GM10266 (cell line): ENCODE results near the gene TRMT5.

Source experiments
- DNase-seq: peaks from one replicate; pipeline ENCODE4 v3.0.0; 2012; ENCODE audit errors: extremely low spot score
- TF ChIP-seq, protein P1 (sequence below): IDR thresholded peaks from 2 replicates; pipeline ENCODE4 v1.5.1; 2012; ENCODE audit warnings: mild to moderate bottlenecking, low read depth; ENCODE audit not compliant: control insufficient read depth, insufficient read depth; ENCODE audit errors: missing control alignments

The TRMT5 gene

DNA sequence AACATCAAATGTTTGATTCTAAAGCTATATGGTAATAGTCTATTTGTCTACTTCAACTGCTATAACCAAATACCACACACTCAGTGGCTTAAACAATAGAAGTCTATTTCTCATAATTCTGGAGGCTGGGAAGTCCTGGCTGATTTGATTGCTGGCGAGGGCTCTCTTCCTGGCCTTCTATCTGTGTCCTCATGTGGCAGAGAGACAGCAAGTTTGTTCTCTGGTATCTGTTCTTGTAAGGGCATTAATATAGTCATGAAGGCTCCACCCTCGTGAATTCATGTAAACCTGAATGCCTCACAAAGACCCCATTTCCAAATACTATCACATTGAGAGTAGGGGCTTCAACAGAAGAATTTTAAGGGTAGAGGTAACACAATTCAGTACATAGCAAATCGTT lies 34.1 kb downstream of the TRMT5 start:
- DNase-seq, result no peak
- TF ChIP-seq, protein P1, sequence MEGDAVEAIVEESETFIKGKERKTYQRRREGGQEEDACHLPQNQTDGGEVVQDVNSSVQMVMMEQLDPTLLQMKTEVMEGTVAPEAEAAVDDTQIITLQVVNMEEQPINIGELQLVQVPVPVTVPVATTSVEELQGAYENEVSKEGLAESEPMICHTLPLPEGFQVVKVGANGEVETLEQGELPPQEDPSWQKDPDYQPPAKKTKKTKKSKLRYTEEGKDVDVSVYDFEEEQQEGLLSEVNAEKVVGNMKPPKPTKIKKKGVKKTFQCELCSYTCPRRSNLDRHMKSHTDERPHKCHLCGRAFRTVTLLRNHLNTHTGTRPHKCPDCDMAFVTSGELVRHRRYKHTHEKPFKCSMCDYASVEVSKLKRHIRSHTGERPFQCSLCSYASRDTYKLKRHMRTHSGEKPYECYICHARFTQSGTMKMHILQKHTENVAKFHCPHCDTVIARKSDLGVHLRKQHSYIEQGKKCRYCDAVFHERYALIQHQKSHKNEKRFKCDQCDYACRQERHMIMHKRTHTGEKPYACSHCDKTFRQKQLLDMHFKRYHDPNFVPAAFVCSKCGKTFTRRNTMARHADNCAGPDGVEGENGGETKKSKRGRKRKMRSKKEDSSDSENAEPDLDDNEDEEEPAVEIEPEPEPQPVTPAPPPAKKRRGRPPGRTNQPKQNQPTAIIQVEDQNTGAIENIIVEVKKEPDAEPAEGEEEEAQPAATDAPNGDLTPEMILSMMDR, result no peak

DNA sequence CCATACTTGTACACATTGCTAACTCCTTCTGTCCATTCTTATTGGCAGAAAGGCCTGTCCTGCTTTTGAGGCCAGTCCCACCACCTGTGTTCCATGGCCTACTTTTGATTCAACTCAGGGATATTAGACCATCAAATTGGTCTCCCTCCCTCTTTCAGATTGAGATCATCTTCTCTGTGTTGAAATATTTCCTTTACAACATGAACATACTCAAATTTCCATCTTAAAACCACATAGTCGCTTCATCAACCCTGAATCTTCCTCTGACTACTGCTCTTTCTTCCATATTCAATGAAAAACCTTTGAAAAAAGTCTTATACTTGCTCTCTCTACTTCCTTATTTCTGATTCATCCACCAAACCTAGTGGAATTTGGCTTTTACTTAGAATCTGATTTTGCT lies 34.9 kb downstream of the TRMT5 start:
- TF ChIP-seq, protein P1, result no peak
- no peak for DNase-seq

DNA sequence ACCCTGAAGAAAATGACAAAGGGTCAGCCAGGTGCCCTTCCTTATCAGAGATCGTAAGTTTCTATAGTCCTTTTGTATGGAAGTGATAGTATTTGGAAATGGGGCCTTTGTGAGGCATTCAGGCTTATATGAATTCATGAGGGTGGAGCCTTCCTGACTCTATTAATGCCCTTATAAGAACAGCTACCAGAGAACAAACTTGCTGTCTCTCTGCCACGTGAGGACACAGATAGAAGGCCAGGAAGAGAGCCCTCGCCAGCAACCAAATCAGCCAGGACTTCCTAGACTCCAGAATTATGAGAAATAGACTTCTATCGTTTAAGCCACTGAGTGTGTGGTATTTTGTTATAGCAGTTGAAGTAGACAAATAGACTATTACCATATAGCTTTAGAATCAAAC lies 36.7 kb downstream of the TRMT5 start:
- TF ChIP-seq, protein P1, result no peak

DNA sequence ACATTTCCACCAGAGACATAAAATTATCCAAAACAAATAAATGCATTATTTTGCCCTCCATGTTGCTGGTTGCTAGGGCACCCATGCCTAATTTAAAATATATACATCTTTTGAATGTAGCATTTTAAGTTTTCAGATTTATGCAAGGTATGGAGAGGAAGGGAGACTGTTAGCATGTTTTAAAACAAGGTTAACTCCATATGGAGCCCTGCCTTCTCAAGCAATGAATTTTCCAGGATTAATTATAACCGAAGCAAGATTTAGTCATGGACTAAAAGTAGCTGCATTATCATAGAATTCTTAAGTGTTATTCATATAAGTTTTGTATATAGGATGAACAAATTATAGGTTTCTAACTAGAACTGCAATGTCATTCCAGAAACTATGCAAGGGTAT lies 37.2 kb downstream of the TRMT5 start:
- no peak for DNase-seq
- TF ChIP-seq, protein P1, result no peak

More for the DNA sequence above, 36.7 kb downstream of the TRMT5 start:
- no peak for DNase-seq

DNA sequence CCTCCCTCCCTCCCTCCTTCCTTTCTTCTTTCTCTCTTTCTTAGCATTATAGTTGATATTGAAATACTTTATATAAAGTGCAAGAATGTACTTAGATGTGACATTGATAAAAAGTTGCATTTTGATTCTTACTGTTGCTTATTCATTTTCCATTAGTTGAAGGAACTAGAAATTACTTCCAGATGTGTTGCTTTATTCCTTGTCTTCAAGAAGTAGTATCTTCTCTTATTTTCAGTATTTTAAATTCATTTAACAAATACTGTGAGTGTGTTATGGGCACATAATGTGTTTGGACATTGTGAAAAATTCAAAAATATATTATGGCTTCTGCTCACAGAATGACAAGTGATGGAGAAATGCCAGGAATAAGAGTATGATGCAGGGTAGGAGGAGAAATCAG lies 45.6 kb downstream of the TRMT5 start:
- TF ChIP-seq, protein P1, result no peak
- no peak for DNase-seq

DNA sequence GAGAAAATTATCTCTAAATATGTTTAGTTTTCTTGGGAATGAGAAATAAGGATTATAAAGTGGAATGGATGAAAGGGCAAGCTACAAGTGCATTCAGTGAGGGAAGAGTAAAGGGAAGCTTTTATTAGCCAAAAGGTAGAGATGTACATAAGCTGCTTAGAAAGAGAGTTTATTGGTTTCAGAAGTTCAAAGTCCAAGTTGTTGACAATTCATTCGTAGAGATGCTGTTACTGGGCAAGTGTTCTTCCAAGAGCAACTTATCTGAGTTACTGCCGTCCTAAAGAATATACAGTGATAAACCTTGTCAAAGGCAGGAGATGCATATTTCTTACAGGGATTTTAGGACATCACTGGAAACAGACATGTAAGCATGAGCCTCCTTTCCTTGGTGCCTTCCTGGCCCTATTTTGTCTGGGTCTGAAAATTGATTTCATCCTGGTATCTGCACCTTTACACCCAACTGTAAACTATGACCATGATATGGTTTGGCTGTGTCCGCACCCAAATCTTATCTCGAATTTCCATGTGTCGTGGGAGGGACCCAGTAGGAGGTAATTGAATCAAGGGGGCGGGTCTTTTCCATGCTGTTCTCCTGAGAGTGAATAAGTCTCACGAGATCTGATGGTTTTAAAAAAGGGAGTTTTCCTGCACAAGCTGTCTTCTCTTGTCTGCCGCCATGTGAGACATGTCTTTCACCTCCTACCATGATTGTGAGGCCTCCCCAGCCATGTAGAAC lies 46.8 kb downstream of the TRMT5 start:
- TF ChIP-seq, protein P1, result no peak
- no peak for DNase-seq

DNA sequence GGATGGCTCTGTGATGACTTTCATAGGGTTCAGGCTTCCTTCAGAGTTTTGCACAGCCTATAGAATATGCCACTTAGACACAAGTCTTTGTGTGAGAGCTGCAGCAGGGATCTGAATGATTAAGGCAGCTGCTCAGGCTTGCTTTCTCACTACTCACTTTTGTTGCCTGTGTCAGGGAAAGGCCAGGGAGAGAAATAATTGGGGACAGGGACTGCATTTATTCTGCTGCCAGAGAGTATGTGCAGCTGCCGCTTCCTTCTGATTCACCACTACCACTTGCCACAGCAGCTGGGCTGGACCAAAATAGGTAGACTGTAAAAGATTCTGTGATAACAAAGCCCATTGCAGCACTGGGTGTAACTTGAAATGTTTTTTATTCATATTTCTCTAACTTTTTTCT lies 49.7 kb downstream of the TRMT5 start:
- no peak for DNase-seq
- TF ChIP-seq, protein P1, result no peak
